Keratinocyte (primary cell): ENCODE data around the gene EIF2S2.

Experiments used
- CTCF ChIP-seq, 3 experiments: IDR thresholded peaks in 1 of 3; conservative IDR thresholded peaks in 1 of 3; optimal IDR thresholded peaks in 1 of 3; 2 replicates in 2 of 3; 3 replicates in 1 of 3; pipeline versions ENCODE3 to v1.5.1; 2011; ENCODE audit warnings: low read length in 3 of 3, mild to moderate bottlenecking in 3 of 3, moderate library complexity in 2 of 3, control low read depth in 1 of 3, inconsistent platforms in 1 of 3; ENCODE audit not compliant: insufficient read depth in 2 of 3; ENCODE audit errors: extremely low read depth in 1 of 3
- EZH2 ChIP-seq: IDR thresholded peaks from one replicate; pipeline ENCODE4 v1.6.1; 2012; ENCODE audit warnings: inconsistent platforms, mild to moderate bottlenecking, low read length, moderate library complexity

GRCh38 chr20:34083781-34084180, 28.3 kb downstream of the EIF2S2 start:
- no peak for TF ChIP-seq CTCF (optimal IDR thresholded peaks at IDR 0.05 in 1 of 3, IDR thresholded peaks at IDR 0.05 in 1 of 3, conservative IDR thresholded peaks at IDR 0.05 in 1 of 3; ENCODE audit: extremely low read depth in 1 of 3, insufficient read depth in 2 of 3, low read length in 3 of 3)
- no peak for TF ChIP-seq EZH2
